Caco-2 (cell line): ENCODE data around the gene DDX39A. TPM values are rescaled to one million over a fixed set of nuclear protein-coding genes. Genes with fewer than 3 reads are reported as not detected.
A peak's percentile ranks its signal among the peaks of the same experiment; 100 is the strongest.

Experiments
- BruUV-seq: library from RNA; stranded (reverse); fragments of 400-500 nt; replicated peaks from 2 replicates; lab custom pipeline; 2021; lab: Mats Ljungman, UMichigan
- CTCF ChIA-PET: fragments of 300-600 bp; sonication (Branson Sonifier 250); formaldehyde crosslinking; loops from one replicate; lab custom pipeline; 2022; ENCODE audit warnings: antibody characterized with exemption; lab: Charles Lee
- POLR2A ChIA-PET: fragments of 300-600 bp; sonication (Branson Sonifier 250); formaldehyde crosslinking; loops from one replicate; lab custom pipeline; 2022; ENCODE audit warnings: antibody characterized with exemption; lab: Charles Lee
- DNase-seq, 2 experiments: peaks; one replicate each; pipeline versions ENCODE4 v3.0.0 to v3.0.0-alpha.2; 2020 to 2022
- H3K27me3 ChIP-seq: replicated peaks from 2 replicates; pipeline ENCODE4 v1.6.0; 2011; ENCODE audit warnings: low read length; ENCODE audit not compliant: control insufficient read depth, insufficient read depth
- H3K36me3 ChIP-seq: 2 replicates; pipeline ENCODE4 v1.5.1; 2011; ENCODE audit warnings: low read length; ENCODE audit not compliant: control insufficient read depth, insufficient read depth
- H3K4me1 ChIP-seq: fragments of 250-450 bp; sonication (Bioruptor Pico); 2 replicates; pipeline ENCODE4 v1.5.1; 2020; ENCODE audit warnings: mild to moderate bottlenecking
- H3K4me3 ChIP-seq: 2 replicates; pipeline ENCODE4 v1.5.1; 2011; ENCODE audit warnings: low read depth, mild to moderate bottlenecking, control low read depth, low read length
- H3K9me3 ChIP-seq: fragments of 250-450 bp; sonication (Bioruptor Pico); 2 replicates; pipeline ENCODE4 v1.5.1; 2020; ENCODE audit warnings: mild to moderate bottlenecking, moderate library complexity
- H3K27ac Mint-ChIP-seq: one replicate; pipeline ENCODE4 v1.8.0; 2022; ENCODE audit warnings: mixed read lengths; ENCODE audit not compliant: unreplicated experiment
- H3K27me3 Mint-ChIP-seq: one replicate; pipeline ENCODE4 v1.8.0; 2022; ENCODE audit warnings: mixed read lengths; ENCODE audit not compliant: insufficient read depth, unreplicated experiment
- H3K36me3 Mint-ChIP-seq: one replicate; pipeline ENCODE4 v1.8.0; 2022; ENCODE audit warnings: mild to moderate bottlenecking, mixed read lengths; ENCODE audit not compliant: insufficient read depth, unreplicated experiment
- H3K4me1 Mint-ChIP-seq: one replicate; pipeline ENCODE4 v1.8.0; 2022; ENCODE audit warnings: low read depth, mixed read lengths; ENCODE audit not compliant: unreplicated experiment
- H3K4me3 Mint-ChIP-seq: one replicate; pipeline ENCODE4 v1.8.0; 2022; ENCODE audit warnings: mild to moderate bottlenecking, moderate library complexity, mixed read lengths; ENCODE audit not compliant: unreplicated experiment
- H3K9me3 Mint-ChIP-seq: one replicate; pipeline ENCODE4 v1.8.0; 2022; ENCODE audit warnings: mixed read lengths; ENCODE audit not compliant: unreplicated experiment
- CTCF ChIP-seq, 2 experiments: fragments of 200-600 bp in 1 of 2; IDR thresholded peaks; 1 replicate in 1 of 2; 2 replicates in 1 of 2; pipeline versions ENCODE4 v1.5.1 to v1.8.0; 2011 to 2022; ENCODE audit warnings: antibody characterized with exemption in 1 of 2, control low read depth in 1 of 2, inconsistent platforms in 1 of 2, low read depth in 1 of 2, low read length in 1 of 2, mild to moderate bottlenecking in 1 of 2, moderate library complexity in 1 of 2; ENCODE audit not compliant: insufficient read depth in 1 of 2, severe bottlenecking in 1 of 2, unreplicated experiment in 1 of 2
- intact Hi-C: fragments of 100-400 bp; cut with micrococcal nuclease; formaldehyde crosslinking; loops from one replicate; pipeline ENCODE4 v1.10.0; 2022; ENCODE audit not compliant: unreplicated experiment
- total RNA-seq: library from RNA; stranded (reverse); gene quantifications from 2 replicates; pipeline ENCODE4 v1.2.3, GENCODE V29; 2022

DDX39A gene
- total RNA-seq, 1 experiment from 2014 or later: 118 TPM

DNA sequence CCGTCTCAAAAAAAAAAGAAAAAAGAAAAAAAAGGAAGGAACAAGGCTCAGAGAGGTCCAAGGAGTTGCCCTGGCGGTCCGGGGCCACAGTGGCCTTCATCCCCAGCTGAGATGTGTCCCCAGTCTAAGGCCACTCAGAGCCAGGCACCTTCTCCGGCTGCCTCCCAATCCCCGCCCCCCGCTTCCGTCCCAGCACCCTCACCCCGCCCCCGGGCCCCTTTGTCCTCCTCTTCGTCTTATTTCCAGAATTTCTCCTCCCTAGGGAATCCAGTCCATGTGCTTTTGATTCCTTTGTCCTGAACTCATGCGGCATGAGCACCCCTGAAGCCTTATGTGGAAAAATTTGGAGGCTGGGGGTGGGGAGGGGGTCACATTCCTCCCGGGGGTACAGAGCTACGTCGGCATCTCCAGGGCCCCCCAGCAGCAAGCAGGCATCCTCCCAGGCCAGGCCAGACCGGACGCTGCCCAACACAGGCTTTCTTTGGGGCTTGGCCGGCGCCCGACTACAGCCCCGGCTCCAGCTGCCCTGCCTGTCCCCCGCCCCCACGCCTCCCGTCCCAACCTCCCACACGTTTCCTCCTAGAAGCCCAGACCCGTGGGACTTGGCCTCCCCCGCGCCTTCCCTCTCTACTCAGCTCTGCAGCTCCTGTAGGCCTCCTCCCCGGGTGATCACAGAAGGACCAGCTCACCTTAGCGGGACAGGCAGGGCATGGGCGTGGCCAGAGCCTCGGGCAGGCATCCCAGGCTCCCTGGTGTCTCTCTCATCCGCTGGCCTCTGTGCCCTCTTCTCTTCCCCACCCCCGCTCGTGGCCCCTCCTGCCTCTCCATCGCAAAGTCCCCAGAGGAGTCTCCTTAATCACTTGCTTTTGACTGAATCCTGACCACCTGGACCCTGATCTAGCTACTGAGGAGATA is 55.7 kb downstream of the DDX39A start:
- no TSS peak for BruUV-seq
- H3K9me3 ChIP-seq: no peaks in the 10 kb centered on the region
- ChIA-PET POLR2A (interaction anchor here (0.6 kb wide), 1 partner anchor 47 kb away, joined by 3 read pairs; no protein-coding TSS in a partner anchor), CTCF (no interaction called here)
- H3K4me3 ChIP-seq: no peak overlapping the region
- no peak for TF ChIP-seq CTCF (IDR thresholded peaks at IDR 0.05; ENCODE audit: insufficient read depth in 1 of 2, low read depth in 1 of 2, low read length in 1 of 2, severe bottlenecking in 1 of 2, unreplicated experiment in 1 of 2)
- peak; percentile 14 to 55 for DNase-seq
- intact Hi-C loops: loop anchor here (10.0 kb wide), 1 partner anchor 111 kb away; the partner anchor contains the start of gene PTGER1
- Mint-ChIP-seq H3K4me1 (no peaks in the 10 kb centered on the region), H3K36me3 (no peaks in the 10 kb centered on the region), H3K27me3 (no peaks in the 10 kb centered on the region), H3K4me3 (no peak overlapping the region), H3K27ac (no peak overlapping the region), H3K9me3 (no peaks in the 10 kb centered on the region)
- no peaks in the 10 kb centered on the region for H3K36me3 ChIP-seq
- no peaks in the 10 kb centered on the region for H3K4me1 ChIP-seq
- no peaks in the 10 kb centered on the region for H3K27me3 ChIP-seq

GRCh38 chr19:14361824-14362223 is 57.3 kb downstream of the DDX39A start:
- H3K36me3 Mint-ChIP-seq: no peaks in the 10 kb centered on the region
- H3K4me1 Mint-ChIP-seq: no peaks in the 10 kb centered on the region
- no peaks in the 10 kb centered on the region for H3K27me3 ChIP-seq
- peak in 1 of 2 experiments; percentile 46 for DNase-seq
- no peak overlapping the region for H3K27ac Mint-ChIP-seq
- no peaks in the 10 kb centered on the region for H3K36me3 ChIP-seq
- CTCF ChIA-PET: interaction anchor here (0.6 to 1.4 kb wide), 8 partner anchors 14 to 1631 kb away, joined by 3 to 8 read pairs (median 3); partner anchors contain the start of gene ASF1B
- H3K27me3 Mint-ChIP-seq: no peaks in the 10 kb centered on the region
- intact Hi-C loops: loop anchor here (10.0 kb wide), 1 partner anchor 113 kb away; the partner anchor contains the start of gene PTGER1
- TF ChIP-seq CTCF (IDR thresholded peaks at IDR 0.05; ENCODE audit: insufficient read depth in 1 of 2, low read depth in 1 of 2, low read length in 1 of 2, severe bottlenecking in 1 of 2, unreplicated experiment in 1 of 2): peak in 1 of 2 experiments; percentile 29
- BruUV-seq: no TSS peak
- no peaks in the 10 kb centered on the region for H3K9me3 Mint-ChIP-seq
- POLR2A ChIA-PET: no interaction called here
- no peak overlapping the region for H3K4me3 Mint-ChIP-seq
- no peaks in the 10 kb centered on the region for H3K4me1 ChIP-seq
- H3K4me3 ChIP-seq: no peak overlapping the region
- no peaks in the 10 kb centered on the region for H3K9me3 ChIP-seq

Other genes with a start within 250 kb of the DDX39A start
- gene ADGRL1, start 213.2 kb downstream of the DDX39A start, total RNA-seq: 16.9 and 17.6 TPM in 2 replicates
- 24.8 and 34.8 TPM in 2 replicates for gene ADGRE5, start 37.9 kb downstream of the DDX39A start, total RNA-seq
- gene PKN1, start 14.0 kb upstream of the DDX39A start, total RNA-seq: 102 and 105 TPM in 2 replicates
- gene PTGER1, start 56.0 kb upstream of the DDX39A start, total RNA-seq: 0.20 and 0.74 TPM in 2 replicates
- 98.7 and 105 TPM in 2 replicates for gene GIPC1, start 76.8 kb upstream of the DDX39A start, total RNA-seq
- 79.5 and 80.2 TPM in 2 replicates for gene DNAJB1, start 99.1 kb upstream of the DDX39A start, total RNA-seq
- gene TECR, start 110.3 kb upstream of the DDX39A start, total RNA-seq: 294 and 300 TPM in 2 replicates
- 158 and 173 TPM in 2 replicates for gene NDUFB7, start 152.7 kb upstream of the DDX39A start, total RNA-seq
- not detected in 2 replicates for gene CLEC17A, start 163.7 kb upstream of the DDX39A start, total RNA-seq